IgD-negative memory B cell (primary cell): ENCODE data around the gene FBXO41. TPM values are rescaled to one million over a fixed set of nuclear protein-coding genes. Genes with fewer than 3 reads are reported as not detected.
"Not testable (repeated sequence)": the region's sequence is repeated elsewhere in the genome, so short reads cannot be mapped to it uniquely, and the experiment has no call there.

Source experiments
- H3K27ac Mint-ChIP-seq, 3 donors: one replicate each; pipeline ENCODE4 v1.8.0; 2020 to 2022; ENCODE audit warnings: mild to moderate bottlenecking in 3 of 3, mixed read lengths in 3 of 3, moderate library complexity in 1 of 3
- H3K27me3 Mint-ChIP-seq: one replicate; pipeline ENCODE4 v1.8.0; 2021; ENCODE audit warnings: mixed read lengths
- H3K36me3 Mint-ChIP-seq: one replicate; pipeline ENCODE4 v1.8.0; 2020; ENCODE audit warnings: mild to moderate bottlenecking, mixed read lengths
- H3K4me1 Mint-ChIP-seq, 3 donors: one replicate each; pipeline ENCODE4 v1.8.0; 2020 to 2022; ENCODE audit warnings: mixed read lengths in 3 of 3, mild to moderate bottlenecking in 1 of 3
- H3K4me3 Mint-ChIP-seq, 4 donors: one replicate each; pipeline ENCODE4 v1.8.0; 2020 to 2022; ENCODE audit warnings: mild to moderate bottlenecking in 4 of 4, mixed read lengths in 4 of 4, moderate library complexity in 3 of 4
- H3K9me3 Mint-ChIP-seq, 3 donors: one replicate each; pipeline ENCODE4 v1.8.0; 2020 to 2021; ENCODE audit warnings: mixed read lengths in 3 of 3, mild to moderate bottlenecking in 1 of 3
- polyA plus RNA-seq: library from polyadenylated mRNA; unstranded; fragments of 300-500 nt; fragmentation: Illumina TruSeq; gene quantifications from one replicate; pipeline ENCODE4 v1.2.3, GENCODE V29; 2021

FBXO41 gene
- polyA plus RNA-seq, 1 donor from 2014 or later, result 3.8 TPM

DNA sequence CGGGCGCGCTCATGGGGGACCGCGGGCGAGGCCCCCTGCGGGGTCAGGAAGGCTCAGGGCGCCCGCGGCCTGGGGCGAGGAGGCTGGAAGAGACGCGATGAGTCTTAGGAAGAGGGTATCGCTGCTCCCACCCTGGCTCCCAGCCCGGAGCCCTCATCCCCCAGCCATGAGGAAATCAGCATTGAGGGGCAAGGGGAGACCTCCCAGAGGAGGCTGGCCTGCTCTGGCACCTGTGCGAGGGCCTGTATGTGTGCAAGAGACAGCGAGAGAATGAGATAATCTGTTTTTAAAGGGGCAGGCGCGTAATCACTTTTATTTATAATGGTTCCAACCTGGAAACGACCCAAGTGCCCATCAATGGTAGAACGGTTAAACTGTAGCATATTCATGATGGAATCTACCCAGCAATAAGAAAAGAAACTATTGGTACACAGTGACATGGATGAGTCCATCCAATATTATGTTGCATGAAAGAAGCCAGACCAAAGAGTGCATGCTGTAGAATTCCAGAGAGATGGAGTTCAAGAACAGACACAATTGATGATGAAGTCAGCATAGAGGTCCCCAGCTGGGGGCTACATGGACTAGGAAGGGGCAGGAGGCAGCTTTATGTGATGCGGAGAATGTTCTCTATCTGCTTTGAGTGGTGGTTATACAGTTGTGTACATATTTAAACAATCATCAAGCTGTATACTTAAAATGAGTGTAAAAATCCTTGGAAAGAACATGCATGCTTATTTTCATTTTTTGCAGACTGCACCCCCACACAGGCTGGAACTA, 14.4 kb downstream of the FBXO41 start:
- Mint-ChIP-seq H3K27ac (peak overlapping the region in 1 of 3 donors; percentile 80), H3K4me3 (peak overlapping the region in 3 of 4 donors; percentile 11 to 66 (median 14)), H3K4me1 (peaks cover 8 to 18% (median 16%) of the 10 kb centered on the region in 3 donors), H3K27me3 (no peaks in the 10 kb centered on the region), H3K36me3 (no peaks in the 10 kb centered on the region), H3K9me3 (peaks cover 0 to 2% (median 0%) of the 10 kb centered on the region in 3 donors)

GRCh38 chr2:73268830-73269685, 15.2 kb downstream of the FBXO41 start:
- no peak overlapping the region for H3K27ac Mint-ChIP-seq
- no peaks in the 10 kb centered on the region for H3K36me3 Mint-ChIP-seq
- H3K4me1 Mint-ChIP-seq, result peaks cover 8 to 18% (median 16%) of the 10 kb centered on the region in 3 donors
- peak overlapping the region in 2 of 4 donors; percentile 7 to 63 for H3K4me3 Mint-ChIP-seq
- peaks cover 0 to under 1% (median 0%) of the 10 kb centered on the region in 3 donors for H3K9me3 Mint-ChIP-seq
- H3K27me3 Mint-ChIP-seq, result no peaks in the 10 kb centered on the region

GRCh38 chr2:73268366-73268829, 15.9 kb downstream of the FBXO41 start:
- Mint-ChIP-seq H3K36me3 (peaks cover 1% of the 10 kb centered on the region), H3K27me3 (no peaks in the 10 kb centered on the region), H3K9me3 (no peaks in the 10 kb centered on the region), H3K4me3 (peak overlapping the region; percentile 7 to 73 (median 60)), H3K27ac (peak overlapping the region in 2 of 3 donors; percentile 24 to 65), H3K4me1 (peaks cover 8 to 18% (median 16%) of the 10 kb centered on the region in 3 donors)

DNA sequence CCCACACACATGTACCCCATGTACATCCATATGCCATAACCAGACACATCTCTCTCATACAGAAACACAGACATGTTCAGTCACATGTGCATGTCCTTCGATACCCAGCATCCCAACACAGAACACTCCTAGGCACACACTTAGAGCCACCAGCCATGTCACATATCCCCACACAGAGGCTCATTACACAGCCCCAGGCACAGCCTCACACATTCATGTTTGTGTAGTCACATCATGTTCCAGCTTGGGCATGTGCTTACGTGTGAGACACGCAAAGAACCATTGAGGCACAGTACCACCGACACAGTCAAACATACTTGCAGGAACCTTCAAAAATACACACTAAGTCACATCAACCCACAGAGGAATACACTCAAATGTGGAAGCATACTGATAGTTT, 17.3 kb downstream of the FBXO41 start:
- peak overlapping the region in 1 of 3 donors; percentile 8 for H3K27ac Mint-ChIP-seq
- no peaks in the 10 kb centered on the region for H3K27me3 Mint-ChIP-seq
- H3K36me3 Mint-ChIP-seq, result peaks cover 2% of the 10 kb centered on the region
- H3K4me3 Mint-ChIP-seq, result no peak overlapping the region
- no peaks in the 10 kb centered on the region for H3K9me3 Mint-ChIP-seq
- peaks cover 8 to 18% (median 16%) of the 10 kb centered on the region in 3 donors for H3K4me1 Mint-ChIP-seq

GRCh38 chr2:73266061-73266901, 18.0 kb downstream of the FBXO41 start:
- Mint-ChIP-seq H3K36me3 (peaks cover 2% of the 10 kb centered on the region), H3K4me3 (no peak overlapping the region), H3K4me1 (peaks cover 8 to 16% (median 16%) of the 10 kb centered on the region in 3 donors), H3K27ac (peak overlapping the region in 1 of 3 donors; percentile 8), H3K27me3 (no peaks in the 10 kb centered on the region), H3K9me3 (no peaks in the 10 kb centered on the region)

GRCh38 chr2:73265298-73266060, 18.8 kb downstream of the FBXO41 start:
- Mint-ChIP-seq H3K27me3 (no peaks in the 10 kb centered on the region), H3K9me3 (no peaks in the 10 kb centered on the region), H3K4me1 (peaks cover 8 to 16% (median 11%) of the 10 kb centered on the region in 3 donors), H3K36me3 (peaks cover 2% of the 10 kb centered on the region), H3K4me3 (no peak overlapping the region), H3K27ac (no peak overlapping the region)

DNA sequence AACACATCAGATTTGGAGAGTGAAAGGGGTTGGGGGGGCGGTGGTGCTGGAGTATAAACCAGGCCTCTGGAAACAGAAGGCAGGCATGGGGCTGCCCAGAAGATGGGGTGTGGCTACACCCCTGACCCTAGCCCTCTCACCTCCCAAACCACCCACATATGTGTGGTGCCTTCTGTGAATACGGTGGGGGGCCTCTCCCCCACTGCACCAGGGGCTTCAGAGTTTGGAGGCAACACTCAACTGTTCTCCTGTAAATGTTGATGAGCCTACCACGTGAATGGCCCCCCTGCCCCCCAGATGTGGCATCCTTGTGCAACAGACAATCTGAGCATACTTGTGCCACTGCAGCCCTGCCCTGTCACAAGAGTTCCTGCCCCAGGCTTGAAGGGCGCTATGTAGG, 19.5 kb downstream of the FBXO41 start:
- H3K36me3 Mint-ChIP-seq, result peaks cover 2% of the 10 kb centered on the region
- H3K9me3 Mint-ChIP-seq, result no peaks in the 10 kb centered on the region
- H3K27me3 Mint-ChIP-seq, result no peaks in the 10 kb centered on the region
- H3K27ac Mint-ChIP-seq, result no peak overlapping the region
- H3K4me1 Mint-ChIP-seq, result peaks cover 8 to 13% (median 9%) of the 10 kb centered on the region in 3 donors
- no peak overlapping the region for H3K4me3 Mint-ChIP-seq

- no peak overlapping the region for H3K27ac Mint-ChIP-seq
- peaks cover 7 to 11% (median 8%) of the 10 kb centered on the region in 3 donors for H3K4me1 Mint-ChIP-seq
- H3K36me3 Mint-ChIP-seq, result peaks cover 2% of the 10 kb centered on the region
- H3K27me3 Mint-ChIP-seq, result no peaks in the 10 kb centered on the region
- H3K4me3 Mint-ChIP-seq, result no peak overlapping the region
- H3K9me3 Mint-ChIP-seq, result no peaks in the 10 kb centered on the region
Measured at GRCh38 chr2:73264332-73264606, 20.0 kb downstream of the FBXO41 start.

DNA sequence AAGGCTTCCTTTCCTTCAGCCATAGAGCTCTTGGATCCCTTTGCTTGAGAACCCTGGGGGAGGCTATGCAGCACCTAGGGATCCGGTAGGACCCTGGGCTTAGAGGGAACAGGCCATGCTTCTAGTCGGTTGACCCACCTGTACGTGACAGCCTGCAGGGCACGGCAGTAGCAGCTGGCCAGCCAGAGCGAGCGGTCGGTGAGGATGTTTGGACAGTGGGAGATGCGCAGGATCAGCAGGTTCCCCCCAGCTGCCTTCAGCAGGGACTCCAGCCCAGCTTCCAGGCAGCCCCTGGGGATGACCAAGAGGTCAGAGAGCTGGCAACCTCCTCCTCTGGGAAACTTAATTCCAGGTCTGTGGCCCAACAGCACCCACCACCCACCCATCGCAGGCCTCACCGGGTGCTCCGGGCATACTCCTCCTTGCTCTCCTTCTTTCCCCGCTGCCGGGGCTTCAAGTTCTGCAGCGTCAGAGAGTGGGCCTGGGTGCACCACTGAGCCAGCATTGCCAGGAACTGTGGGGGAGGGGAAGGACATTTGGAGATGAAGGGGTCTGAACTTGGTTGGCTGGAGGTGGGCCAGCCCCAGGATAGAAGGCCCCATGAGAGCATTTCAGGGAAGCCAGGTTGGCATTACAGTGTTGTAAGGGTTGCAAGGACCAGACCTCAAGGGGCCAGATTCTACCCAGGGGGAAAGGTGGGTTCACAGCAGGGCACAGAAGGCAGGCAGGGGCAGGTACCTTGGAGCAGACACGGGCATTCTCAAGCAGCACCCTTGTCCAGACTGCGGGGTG, 20.5 kb downstream of the FBXO41 start:
- H3K36me3 Mint-ChIP-seq, result peaks cover 2% of the 10 kb centered on the region
- H3K4me1 Mint-ChIP-seq, result peaks cover 7 to 11% (median 8%) of the 10 kb centered on the region in 3 donors
- no peak overlapping the region for H3K4me3 Mint-ChIP-seq
- H3K27me3 Mint-ChIP-seq, result no peaks in the 10 kb centered on the region
- H3K27ac Mint-ChIP-seq, result no peak overlapping the region
- no peaks in the 10 kb centered on the region for H3K9me3 Mint-ChIP-seq

DNA sequence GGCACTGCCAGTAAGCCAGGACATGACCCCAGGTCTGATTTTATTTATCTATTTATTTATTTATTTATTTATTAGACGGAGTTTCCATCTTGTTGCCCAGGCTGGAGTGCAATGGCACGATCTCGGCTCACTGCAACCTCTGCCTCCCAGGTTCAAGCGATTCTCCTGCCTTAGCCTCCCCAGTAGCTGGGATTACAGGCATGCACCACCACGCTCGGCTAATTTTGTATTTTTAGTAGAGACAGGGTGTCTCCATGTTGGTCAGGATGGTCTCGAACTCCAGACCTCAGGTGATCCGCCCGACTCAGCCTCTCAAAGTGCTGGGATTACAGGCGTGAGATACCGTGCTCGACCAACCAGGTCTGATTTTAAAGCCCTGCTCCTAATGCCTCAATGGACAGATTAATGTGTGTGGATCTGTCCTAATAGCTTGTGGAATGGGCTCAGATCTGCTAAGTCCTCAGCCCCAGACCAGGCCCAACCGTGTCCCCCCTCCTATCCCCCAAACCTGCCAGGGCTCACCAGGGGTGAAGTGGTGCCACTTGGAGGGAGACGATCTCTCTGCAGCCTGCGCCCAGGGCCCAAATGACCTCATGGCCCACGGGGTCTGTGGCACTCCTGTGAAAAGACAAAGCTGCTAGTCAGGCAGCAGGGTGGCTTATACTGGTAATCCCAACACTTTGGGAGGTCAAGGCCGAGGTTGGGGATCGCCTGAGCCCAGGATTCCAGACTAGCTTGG, 21.4 kb downstream of the FBXO41 start:
- H3K4me3 Mint-ChIP-seq, H3K4me1 Mint-ChIP-seq, H3K9me3 Mint-ChIP-seq, H3K27ac Mint-ChIP-seq, H3K27me3 Mint-ChIP-seq, H3K36me3 Mint-ChIP-seq: not testable (repeated sequence)

GRCh38 chr2:73262108-73262651, 22.1 kb downstream of the FBXO41 start:
- no peaks in the 10 kb centered on the region for H3K27me3 Mint-ChIP-seq
- H3K36me3 Mint-ChIP-seq, result peaks cover 2% of the 10 kb centered on the region
- no peaks in the 10 kb centered on the region for H3K9me3 Mint-ChIP-seq
- peaks cover 0 to 4% (median 0%) of the 10 kb centered on the region in 3 donors for H3K4me1 Mint-ChIP-seq
- H3K27ac Mint-ChIP-seq, result no peak overlapping the region
- H3K4me3 Mint-ChIP-seq, result no peak overlapping the region

- no peak overlapping the region for H3K27ac Mint-ChIP-seq
- peaks cover 2% of the 10 kb centered on the region for H3K36me3 Mint-ChIP-seq
- H3K4me1 Mint-ChIP-seq, result no peaks in the 10 kb centered on the region
- no peaks in the 10 kb centered on the region for H3K9me3 Mint-ChIP-seq
- H3K4me3 Mint-ChIP-seq, result no peak overlapping the region
- no peaks in the 10 kb centered on the region for H3K27me3 Mint-ChIP-seq
Measured at GRCh38 chr2:73260338-73260984, 23.8 kb downstream of the FBXO41 start.
